Psoas muscle (tissue), 8 donors: ENCODE results near the gene MMD2. TPM values are rescaled to one million over a fixed set of nuclear protein-coding genes. Genes with fewer than 3 reads are reported as not detected.

Source experiments
- ATAC-seq, 4 donors: fragments of 200-7000 bp; cut with Tn5 transposase; one replicate each; pipeline ENCODE4 v1.9.1; 2020; ENCODE audit warnings: moderate library complexity in 3 of 4, mild to moderate bottlenecking in 2 of 4
- DNase-seq, 2 donors: peaks; one replicate each; pipeline ENCODE4 v3.0.0-alpha.2; 2020
- H3K27ac ChIP-seq: fragments of 200-600 bp; one replicate; pipeline ENCODE4 v1.8.0; 2022
- H3K27me3 ChIP-seq, 3 donors: fragments of 200-600 bp in 1 of 3; one replicate each; pipeline versions ENCODE4 v1.6.1 to v1.8.0; 2013 to 2022; ENCODE audit warnings: low read length in 2 of 3, mild to moderate bottlenecking in 2 of 3, moderate library complexity in 1 of 3; ENCODE audit not compliant: insufficient read depth in 3 of 3
- H3K36me3 ChIP-seq, 2 donors: fragments of 200-600 bp in 1 of 2; one replicate each; pipeline versions ENCODE4 v1.6.1 to v1.8.0; 2013 to 2022; ENCODE audit warnings: low read depth in 1 of 2, mild to moderate bottlenecking in 1 of 2, moderate library complexity in 1 of 2; ENCODE audit not compliant: insufficient read depth in 1 of 2
- H3K4me1 ChIP-seq: fragments of 200-600 bp; one replicate; pipeline ENCODE4 v1.8.0; 2022
- H3K4me3 ChIP-seq: fragments of 200-600 bp; one replicate; pipeline ENCODE4 v1.8.0; 2022; ENCODE audit warnings: mild to moderate bottlenecking
- H3K9me3 ChIP-seq: fragments of 200-600 bp; one replicate; pipeline ENCODE4 v1.8.0; 2022
- CTCF ChIP-seq: fragments of 200-600 bp; IDR thresholded peaks from one replicate; pipeline ENCODE4 v1.8.0; 2022; ENCODE audit warnings: antibody characterized with exemption
- WGBS, 3 donors: extraction: QIAGEN DNeasy Blood & Tissue Kit; methylation state at CpG; one replicate each; pipeline versions ENCODE4 v1.1.6 to v1.1.7; 2013; 5-methylcytosine and 5-hydroxymethylcytosine counted together
- intact Hi-C, 2 donors: fragments of 100-400 bp; cut with DNase I; formaldehyde crosslinking; loops; one replicate each; pipeline versions ENCODE4 v1.11.0 to v1.14.2; 2022
- polyA plus RNA-seq, 3 donors: library from polyadenylated mRNA; stranded (reverse); fragments of 200-250 nt; gene quantifications; one replicate each; pipeline ENCODE4 v1.2.3, GENCODE V29; 2013
- total RNA-seq, 4 donors: library from RNA; stranded (reverse); fragmentation: NEBNext Ultra II Directional in 2 of 4; extraction: Animal tissue kit (Norgen Biotek cat#: 25700) in 2 of 4; gene quantifications; one replicate each; pipeline versions ENCODE4 v1.2.1 to v1.2.4, GENCODE V29; 2021 to 2023
- donor health status: healthy with polysubstance abuse.
- donor health status: DM: no; HTN: no; CAD: no; lungs with moderate emphysema.
- donor health status: Bipolar disorder and iron deficiency.
- donor health status: healthy.
- donor health status: DM: yes; HTN: yes; CAD: no.
- donor health status: DM: no; HTN: no; CAD: no.
- donor health status: DM: no; HTN: no; CAD: no.
- donor health status: DM: yes; HTN: yes; CAD: no.

The MMD2 gene
- total and polyA plus RNA-seq, 7 donors: 0.01 TPM; not detected in 6

GRCh38 chr7:4951304-4951703, 7.7 kb downstream of the MMD2 start:
- H3K36me3 ChIP-seq: no peaks in the 10 kb centered on the region
- ATAC-seq (no peak), DNase-seq (no peak)
- no peak overlapping the region for H3K27ac ChIP-seq
- H3K4me1 ChIP-seq: no peaks in the 10 kb centered on the region
- H3K27me3 ChIP-seq: peaks cover 0 to 43% (median 2%) of the 10 kb centered on the region in 3 donors
- intact Hi-C loops: no loop called here
- no peak overlapping the region for H3K4me3 ChIP-seq
- no peak for TF ChIP-seq CTCF
- 60 to 68% (median 67%) methylated on average over 5 of the region's 5 CpGs for WGBS, 3 donors
- H3K9me3 ChIP-seq: no peaks in the 10 kb centered on the region

GRCh38 chr7:4948402-4948801, 10.6 kb downstream of the MMD2 start:
- Histone ChIP-seq H3K4me3 (no peak overlapping the region), H3K27ac (no peak overlapping the region), H3K4me1 (no peaks in the 10 kb centered on the region), H3K9me3 (no peaks in the 10 kb centered on the region), H3K36me3 (no peaks in the 10 kb centered on the region), H3K27me3 (peaks cover 0 to 18% (median 2%) of the 10 kb centered on the region in 3 donors)
- DNase-seq (no peak), ATAC-seq (no peak)
- intact Hi-C loops: no loop called here
- WGBS, 3 donors: 93 to 94% (median 94%) methylated on average over 7 of the region's 7 CpGs
- no peak for TF ChIP-seq CTCF

- no peak overlapping the region for H3K27ac ChIP-seq
- no peaks in the 10 kb centered on the region for H3K36me3 ChIP-seq
- no peaks in the 10 kb centered on the region for H3K9me3 ChIP-seq
- no peak overlapping the region for H3K4me3 ChIP-seq
- H3K27me3 ChIP-seq: peaks cover 0 to 6% (median 2%) of the 10 kb centered on the region in 3 donors
- WGBS, 3 donors: 91 to 95% (median 93%) methylated on average over 26 of the region's 26 CpGs
- no peak for ATAC-seq
- H3K4me1 ChIP-seq: no peaks in the 10 kb centered on the region
- no peak for DNase-seq
- intact Hi-C loops: no loop called here
- no peak for TF ChIP-seq CTCF
Observed at GRCh38 chr7:4945949-4946348, 13.0 kb downstream of the MMD2 start.

- intact Hi-C loops: no loop called here
- ATAC-seq (no peak), DNase-seq (no peak)
- H3K9me3 ChIP-seq: no peaks in the 10 kb centered on the region
- no peaks in the 10 kb centered on the region for H3K36me3 ChIP-seq
- 84 to 89% (median 85%) methylated on average over 4 of the region's 4 CpGs for WGBS, 3 donors
- no peak overlapping the region for H3K4me3 ChIP-seq
- peaks cover 0 to 5% (median 2%) of the 10 kb centered on the region in 3 donors for H3K27me3 ChIP-seq
- no peak overlapping the region for H3K27ac ChIP-seq
- H3K4me1 ChIP-seq: no peaks in the 10 kb centered on the region
- TF ChIP-seq CTCF: no peak
Observed at GRCh38 chr7:4944939-4945338, 14.0 kb downstream of the MMD2 start.

GRCh38 chr7:4943297-4943696, 15.7 kb downstream of the MMD2 start:
- TF ChIP-seq CTCF: no peak
- H3K9me3 ChIP-seq: no peaks in the 10 kb centered on the region
- no peaks in the 10 kb centered on the region for H3K4me1 ChIP-seq
- no peak overlapping the region for H3K4me3 ChIP-seq
- ATAC-seq: no peak
- no peak overlapping the region for H3K27ac ChIP-seq
- intact Hi-C loops: no loop called here
- DNase-seq: no peak
- no peaks in the 10 kb centered on the region for H3K36me3 ChIP-seq
- H3K27me3 ChIP-seq: no peaks in the 10 kb centered on the region
- WGBS, 3 donors: 91 to 93% (median 93%) methylated on average over 10 of the region's 10 CpGs
